Keratinocyte (primary cell): ENCODE results near the gene CTIF. TPM values are rescaled to one million over a fixed set of nuclear protein-coding genes. Genes with fewer than 3 reads are reported as not detected.

ENCODE experiments used
- DNase-seq: peaks from one replicate; pipeline ENCODE4 v3.0.0-alpha.2; 2011; ENCODE audit warnings: low read depth, missing footprints, low spot score
- FAIRE-seq: peaks from 2 replicates; lab custom pipeline; 2011; peaks lifted over from hg19 to GRCh38; lab: Jason Lieb, UNC
- H2AFZ ChIP-seq: 2 replicates; pipeline ENCODE4 v1.6.0; 2012; ENCODE audit warnings: low read length, control low read depth, inconsistent platforms; ENCODE audit not compliant: control insufficient read depth
- H3K27ac ChIP-seq: 2 replicates; pipeline ENCODE4 v1.5.1; 2011; ENCODE audit warnings: low read length; ENCODE audit not compliant: control insufficient read depth, insufficient read depth
- H3K27me3 ChIP-seq: 3 replicates; pipeline ENCODE4 v1.6.0; 2011; ENCODE audit warnings: low read length; ENCODE audit not compliant: control insufficient read depth, insufficient read depth; ENCODE audit errors: extremely low read depth
- H3K36me3 ChIP-seq, 2 experiments: 2 replicates in 1 of 2; 3 replicates in 1 of 2; pipeline ENCODE4 v1.5.1; 2011; ENCODE audit warnings: low read length in 2 of 2, mild to moderate bottlenecking in 1 of 2; ENCODE audit not compliant: control insufficient read depth in 2 of 2, insufficient read depth in 2 of 2; ENCODE audit errors: extremely low read depth in 1 of 2
- H3K4me1 ChIP-seq: 3 replicates; pipeline ENCODE4 v1.5.1; 2011; ENCODE audit warnings: low read length; ENCODE audit not compliant: control insufficient read depth, insufficient read depth; ENCODE audit errors: extremely low read depth
- H3K4me2 ChIP-seq: 3 replicates; pipeline ENCODE4 v1.6.0; 2011; ENCODE audit warnings: low read depth, low read length; ENCODE audit not compliant: control insufficient read depth, insufficient read depth; ENCODE audit errors: extremely low read depth
- H3K4me3 ChIP-seq, 3 experiments: fragments of 200-600 bp in 1 of 3; sonication (generic) in 1 of 3; 2 replicates in 2 of 3; 3 replicates in 1 of 3; pipeline ENCODE4 v1.5.1; 2011 to 2016; ENCODE audit warnings: low read length in 3 of 3, mild to moderate bottlenecking in 3 of 3, control low read depth in 2 of 3, inconsistent platforms in 1 of 3, low read depth in 1 of 3, mixed read lengths in 1 of 3, mixed run types in 1 of 3, moderate library complexity in 1 of 3; ENCODE audit not compliant: control insufficient read depth in 2 of 3, insufficient read depth in 2 of 3; ENCODE audit errors: extremely low read depth in 1 of 3
- H3K79me2 ChIP-seq: 2 replicates; pipeline ENCODE4 v1.6.0; 2012; ENCODE audit warnings: low read length; ENCODE audit not compliant: control insufficient read depth, insufficient read depth
- H3K9ac ChIP-seq: 3 replicates; pipeline ENCODE4 v1.6.0; 2011; ENCODE audit warnings: low read length; ENCODE audit not compliant: control insufficient read depth, insufficient read depth; ENCODE audit errors: extremely low read depth
- H3K9me1 ChIP-seq: 3 replicates; pipeline ENCODE4 v1.6.0; 2011; ENCODE audit warnings: low read length; ENCODE audit not compliant: control insufficient read depth, insufficient read depth; ENCODE audit errors: extremely low read depth
- H3K9me3 ChIP-seq: 2 replicates; pipeline ENCODE4 v1.5.1; 2012; ENCODE audit warnings: low read depth, low read length; ENCODE audit not compliant: control insufficient read depth
- H4K20me1 ChIP-seq: 3 replicates; pipeline ENCODE4 v1.6.0; 2011; ENCODE audit warnings: low read length; ENCODE audit not compliant: control insufficient read depth, insufficient read depth; ENCODE audit errors: extremely low read depth
- CTCF ChIP-seq, 3 experiments: IDR thresholded peaks in 1 of 3; conservative IDR thresholded peaks in 1 of 3; optimal IDR thresholded peaks in 1 of 3; 2 replicates in 2 of 3; 3 replicates in 1 of 3; pipeline versions ENCODE3 to v1.5.1; 2011; ENCODE audit warnings: low read length in 3 of 3, mild to moderate bottlenecking in 3 of 3, moderate library complexity in 2 of 3, control low read depth in 1 of 3, inconsistent platforms in 1 of 3; ENCODE audit not compliant: insufficient read depth in 2 of 3; ENCODE audit errors: extremely low read depth in 1 of 3
- EZH2 ChIP-seq: IDR thresholded peaks from one replicate; pipeline ENCODE4 v1.6.1; 2012; ENCODE audit warnings: inconsistent platforms, mild to moderate bottlenecking, low read length, moderate library complexity
- dilution Hi-C: fragments of 300-500 bp; cut with MboI; formaldehyde crosslinking; loops from one replicate; pipeline ENCODE4 v1.7.0; 2020; ENCODE audit warnings: low sequenced_read_pairs; ENCODE audit not compliant: extremely low pct_ligation_motif_present
- polyA plus RNA-seq, 5 experiments: library from polyadenylated mRNA; depleted of rRNA in 3 of 5; stranded (reverse) in 3 of 5; stranded (forward) in 1 of 5; unstranded in 1 of 5; fragments of >200 nt; gene quantifications; 1 replicate in 1 of 5; 2 replicates in 3 of 5; 3 replicates in 1 of 5; pipeline versions ENCODE4 v1.2.1 to v1.2.3, GENCODE V29; 2011 to 2012; ENCODE audit warnings: missing spikeins in 2 of 5, low read depth in 1 of 5, low replicate concordance in 1 of 5

Gene CTIF
- polyA plus RNA-seq, 1 donor (not counting 4 experiments of a cell fraction or from before 2014, with no cell fraction given), result 15.0 TPM

- Histone ChIP-seq H3K9me1 (no peaks in the 10 kb centered on the region), H3K4me3 (no peak overlapping the region), H3K79me2 (no peaks in the 10 kb centered on the region), H3K27me3 (peaks cover 5% of the 10 kb centered on the region), H4K20me1 (no peaks in the 10 kb centered on the region), H3K9me3 (no peaks in the 10 kb centered on the region), H2AFZ (no peak overlapping the region), H3K9ac (no peak overlapping the region), H3K4me1 (peaks cover 10% of the 10 kb centered on the region), H3K4me2 (no peak overlapping the region), H3K27ac (no peak overlapping the region), H3K36me3 (no peaks in the 10 kb centered on the region)
- FAIRE-seq (no peak), DNase-seq (no peak)
- TF ChIP-seq CTCF (optimal IDR thresholded peaks at IDR 0.05 in 1 of 3, IDR thresholded peaks at IDR 0.05 in 1 of 3, conservative IDR thresholded peaks at IDR 0.05 in 1 of 3; ENCODE audit: extremely low read depth in 1 of 3, insufficient read depth in 2 of 3, low read length in 3 of 3) (no peak), EZH2 (no peak)
- dilution Hi-C loops, result no loop called here
These were observed 13.2 kb upstream of the CTIF start for GRCh38 chr18:48525671-48526070.

GRCh38 chr18:48527461-48527860 lies 11.4 kb upstream of the CTIF start:
- Histone ChIP-seq H3K4me3 (no peak overlapping the region), H3K9ac (no peak overlapping the region), H2AFZ (no peak overlapping the region), H3K4me1 (peaks cover 14% of the 10 kb centered on the region), H3K4me2 (no peak overlapping the region), H3K27me3 (no peaks in the 10 kb centered on the region), H3K36me3 (no peaks in the 10 kb centered on the region), H3K9me3 (no peaks in the 10 kb centered on the region), H4K20me1 (no peaks in the 10 kb centered on the region), H3K9me1 (no peaks in the 10 kb centered on the region), H3K79me2 (no peaks in the 10 kb centered on the region), H3K27ac (no peak overlapping the region)
- DNase-seq (no peak), FAIRE-seq (peak; percentile 39)
- dilution Hi-C loops, result no loop called here
- TF ChIP-seq CTCF (optimal IDR thresholded peaks at IDR 0.05 in 1 of 3, IDR thresholded peaks at IDR 0.05 in 1 of 3, conservative IDR thresholded peaks at IDR 0.05 in 1 of 3; ENCODE audit: extremely low read depth in 1 of 3, insufficient read depth in 2 of 3, low read length in 3 of 3), result no peak
- TF ChIP-seq EZH2, result no peak
